Naive B cell (primary cell): ENCODE data around the gene SORCS2. TPM values are rescaled to one million over a fixed set of nuclear protein-coding genes. Genes with fewer than 3 reads are reported as not detected.

Experiments
- ATAC-seq, 2 donors: fragments of 150-1000 bp; cut with Tn5 transposase; 2 replicates each; pipeline ENCODE4 v1.10.0; 2021; ENCODE audit warnings: low read depth in 2 of 2, mild to moderate bottlenecking in 2 of 2, moderate library complexity in 2 of 2
- DNase-seq: peaks from one replicate; pipeline ENCODE4 v3.0.0; 2022
- H3K27ac Mint-ChIP-seq, 6 donors: one replicate each; pipeline ENCODE4 v1.8.0; 2020 to 2022; ENCODE audit warnings: mild to moderate bottlenecking in 6 of 6, mixed read lengths in 6 of 6, moderate library complexity in 5 of 6, inconsistent platforms in 2 of 6
- H3K27me3 Mint-ChIP-seq, 3 donors: one replicate each; pipeline ENCODE4 v1.8.0; 2021 to 2022; ENCODE audit warnings: mixed read lengths in 3 of 3, mild to moderate bottlenecking in 1 of 3
- H3K36me3 Mint-ChIP-seq, 2 donors: one replicate each; pipeline ENCODE4 v1.8.0; 2020 to 2022; ENCODE audit warnings: mixed read lengths in 2 of 2, inconsistent platforms in 1 of 2, mild to moderate bottlenecking in 1 of 2
- H3K4me1 Mint-ChIP-seq, 3 donors: one replicate each; pipeline ENCODE4 v1.8.0; 2020 to 2022; ENCODE audit warnings: mixed read lengths in 3 of 3, inconsistent platforms in 1 of 3, mild to moderate bottlenecking in 1 of 3, moderate library complexity in 1 of 3
- H3K4me3 Mint-ChIP-seq, 8 donors: one replicate each; pipeline ENCODE4 v1.8.0; 2020 to 2022; ENCODE audit warnings: mild to moderate bottlenecking in 8 of 8, mixed read lengths in 8 of 8, moderate library complexity in 8 of 8, inconsistent platforms in 2 of 8
- H3K9me3 Mint-ChIP-seq, 7 donors: one replicate each; pipeline ENCODE4 v1.8.0; 2020 to 2022; ENCODE audit warnings: mixed read lengths in 7 of 7, mild to moderate bottlenecking in 5 of 7, inconsistent platforms in 2 of 7, moderate library complexity in 1 of 7
- polyA plus RNA-seq, 6 donors: library from polyadenylated mRNA; unstranded; fragments of 300-500 nt; fragmentation: Illumina TruSeq; gene quantifications; one replicate each; pipeline ENCODE4 v1.2.3, GENCODE V29; 2021; ENCODE audit warnings: low read depth in 6 of 6

The SORCS2 gene
- polyA plus RNA-seq, 6 donors from 2014 or later: not detected

DNA sequence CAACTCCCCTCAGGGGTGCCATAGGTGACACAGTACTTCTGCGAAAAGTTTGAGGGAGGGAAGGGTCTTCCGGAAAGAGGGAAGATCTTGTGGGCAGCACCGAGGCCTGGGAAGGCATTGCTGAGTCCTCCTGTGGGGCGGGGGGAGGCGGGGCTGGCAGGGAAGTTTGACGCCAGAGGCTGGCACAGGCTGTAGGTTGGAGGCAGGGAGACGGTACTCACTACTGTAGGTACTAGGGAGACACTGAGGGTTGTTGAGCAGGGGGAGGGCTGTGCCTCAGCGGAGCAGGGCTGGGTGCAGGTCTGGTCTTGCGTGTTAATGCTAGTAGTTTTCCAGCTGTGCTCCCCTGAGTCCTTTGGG is 265.7 kb downstream of the SORCS2 start:
- ATAC-seq (no peak), DNase-seq (no peak)
- H3K27me3 Mint-ChIP-seq: peaks cover 0 to 18% (median 0%) of the 10 kb centered on the region in 3 donors
- H3K36me3 Mint-ChIP-seq: no peaks in the 10 kb centered on the region
- peaks cover 0 to 4% (median 0%) of the 10 kb centered on the region in 7 donors for H3K9me3 Mint-ChIP-seq
- no peaks in the 10 kb centered on the region for H3K4me1 Mint-ChIP-seq
- no peak overlapping the region for H3K4me3 Mint-ChIP-seq
- no peak overlapping the region for H3K27ac Mint-ChIP-seq

DNA sequence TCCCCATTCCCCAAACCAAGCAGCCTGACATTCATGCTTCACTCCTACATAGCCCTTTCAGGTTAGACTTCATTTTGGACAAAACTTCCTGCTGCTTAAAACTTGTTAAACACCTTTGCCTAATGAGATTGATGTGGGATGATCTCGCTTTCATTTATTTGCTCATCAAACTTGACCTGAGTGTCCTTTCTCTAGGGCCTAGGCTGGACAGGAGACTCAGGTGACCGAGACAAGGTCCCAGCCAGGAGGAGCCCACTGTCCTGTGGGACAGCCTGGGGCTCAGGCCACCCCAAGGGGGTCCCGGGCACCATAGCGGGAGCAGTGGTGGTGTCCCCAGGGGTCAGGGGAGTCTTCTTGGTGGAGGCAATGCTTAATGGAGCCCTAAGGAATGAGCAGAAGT is 266.1 kb downstream of the SORCS2 start:
- H3K4me1 Mint-ChIP-seq: no peaks in the 10 kb centered on the region
- H3K27me3 Mint-ChIP-seq: peaks cover 0 to 18% (median 0%) of the 10 kb centered on the region in 3 donors
- H3K9me3 Mint-ChIP-seq: peaks cover 0 to 4% (median 0%) of the 10 kb centered on the region in 7 donors
- no peak overlapping the region for H3K4me3 Mint-ChIP-seq
- DNase-seq: no peak
- no peak overlapping the region for H3K27ac Mint-ChIP-seq
- no peak for ATAC-seq
- H3K36me3 Mint-ChIP-seq: no peaks in the 10 kb centered on the region

DNA sequence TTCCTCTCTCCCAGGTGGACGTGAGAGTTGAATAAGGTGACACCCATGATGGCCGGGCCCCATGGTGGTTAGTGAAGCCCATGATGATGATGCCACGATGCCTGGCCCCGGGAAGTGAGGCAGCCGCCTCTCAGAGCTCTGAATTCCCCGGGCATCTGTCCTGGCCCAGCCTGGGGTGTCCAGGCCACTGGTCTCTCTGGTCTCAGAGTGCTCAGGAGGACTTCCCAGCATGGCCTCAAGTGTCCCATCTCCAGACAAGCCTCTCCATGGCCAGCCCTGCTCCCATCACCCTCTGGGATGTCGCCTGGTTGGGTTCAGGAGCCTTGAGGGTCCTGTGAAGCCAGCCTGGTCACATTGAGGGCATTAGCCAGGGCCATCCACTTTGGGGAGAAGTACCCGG is 267.1 kb downstream of the SORCS2 start:
- Mint-ChIP-seq H3K36me3 (no peaks in the 10 kb centered on the region), H3K9me3 (peaks cover 0 to 4% (median 0%) of the 10 kb centered on the region in 7 donors), H3K4me1 (no peaks in the 10 kb centered on the region), H3K27me3 (peaks cover 0 to 18% (median 0%) of the 10 kb centered on the region in 3 donors), H3K4me3 (no peak overlapping the region), H3K27ac (no peak overlapping the region)
- no peak for DNase-seq
- ATAC-seq: no peak

DNA sequence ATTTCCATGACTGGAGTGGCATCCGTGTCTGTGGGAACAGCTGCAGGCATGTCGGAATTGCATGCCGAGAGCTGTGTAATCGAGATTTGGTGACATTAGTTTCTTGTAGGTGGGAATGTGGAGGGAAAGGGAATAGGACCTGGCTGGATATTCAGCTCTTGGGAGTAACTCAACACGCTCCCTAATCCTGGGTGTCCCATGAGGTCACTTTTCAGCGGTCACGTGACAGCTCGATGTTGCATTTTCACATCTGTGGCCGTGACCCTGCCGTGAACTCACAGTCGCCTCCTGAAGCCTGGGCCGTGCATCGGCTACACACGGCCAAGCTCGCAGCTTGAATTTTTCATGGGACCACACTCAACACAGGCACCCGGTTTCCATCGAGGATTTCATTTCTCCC is 268.2 kb downstream of the SORCS2 start:
- Mint-ChIP-seq H3K4me3 (no peak overlapping the region), H3K9me3 (peaks cover 0 to 8% (median 4%) of the 10 kb centered on the region in 7 donors), H3K4me1 (no peaks in the 10 kb centered on the region), H3K27me3 (peaks cover 0 to 18% (median 0%) of the 10 kb centered on the region in 3 donors), H3K27ac (peak overlapping the region in 1 of 6 donors; percentile 53), H3K36me3 (no peaks in the 10 kb centered on the region)
- DNase-seq: no peak
- ATAC-seq: no peak

DNA sequence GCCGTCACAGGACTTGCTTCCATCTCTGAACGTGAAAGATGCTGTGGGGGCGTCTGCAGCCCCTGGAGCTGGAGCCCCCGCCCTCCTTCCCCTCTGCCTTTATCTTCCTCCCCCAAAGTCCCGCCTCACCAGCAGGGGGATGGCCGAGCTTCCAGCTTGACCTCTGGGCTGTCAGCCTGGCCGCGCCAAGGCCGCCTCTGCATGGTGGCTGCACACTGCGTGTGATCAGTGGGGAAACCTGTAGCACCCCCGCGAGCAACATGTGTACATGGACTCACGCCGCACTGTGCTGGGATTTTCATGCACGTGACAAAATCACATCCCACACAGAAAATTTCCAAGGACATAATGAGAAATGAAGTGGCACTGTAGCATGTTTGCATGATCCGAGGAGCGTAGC is 268.9 kb downstream of the SORCS2 start:
- Mint-ChIP-seq H3K9me3 (peaks cover 0 to 10% (median 4%) of the 10 kb centered on the region in 7 donors), H3K4me3 (no peak overlapping the region), H3K27ac (peak overlapping the region in 1 of 6 donors; percentile 86), H3K36me3 (no peaks in the 10 kb centered on the region), H3K27me3 (peaks cover 0 to 18% (median 0%) of the 10 kb centered on the region in 3 donors), H3K4me1 (no peaks in the 10 kb centered on the region)
- DNase-seq: no peak
- ATAC-seq: no peak

DNA sequence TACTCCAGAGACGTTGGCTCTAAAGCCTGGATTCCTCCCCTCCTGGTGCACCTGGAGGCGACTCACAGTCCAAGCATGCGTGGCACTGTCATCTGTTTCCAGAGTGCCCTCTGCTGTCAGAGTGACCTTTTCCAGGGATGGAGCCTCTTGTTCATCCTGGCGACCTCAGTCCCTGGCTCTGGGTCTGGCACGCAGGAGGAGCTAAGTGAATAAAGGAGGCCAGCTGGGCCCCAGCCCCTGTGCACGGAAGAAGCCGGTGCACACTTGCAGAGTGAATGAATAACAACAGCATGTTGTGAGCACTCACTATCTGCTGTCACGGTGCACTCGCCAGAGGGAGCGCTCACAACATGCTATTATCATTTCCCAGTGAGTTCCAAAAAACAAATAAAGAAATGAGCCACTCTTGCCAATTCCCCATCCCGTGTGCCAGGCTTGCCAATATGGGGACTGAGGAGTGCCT is 270.2 kb downstream of the SORCS2 start:
- Mint-ChIP-seq H3K9me3 (peaks cover 0 to 10% (median 4%) of the 10 kb centered on the region in 7 donors), H3K27ac (no peak overlapping the region), H3K36me3 (no peaks in the 10 kb centered on the region), H3K4me3 (no peak overlapping the region), H3K27me3 (peaks cover 0 to 18% (median 0%) of the 10 kb centered on the region in 3 donors), H3K4me1 (no peaks in the 10 kb centered on the region)
- ATAC-seq: no peak
- no peak for DNase-seq

DNA sequence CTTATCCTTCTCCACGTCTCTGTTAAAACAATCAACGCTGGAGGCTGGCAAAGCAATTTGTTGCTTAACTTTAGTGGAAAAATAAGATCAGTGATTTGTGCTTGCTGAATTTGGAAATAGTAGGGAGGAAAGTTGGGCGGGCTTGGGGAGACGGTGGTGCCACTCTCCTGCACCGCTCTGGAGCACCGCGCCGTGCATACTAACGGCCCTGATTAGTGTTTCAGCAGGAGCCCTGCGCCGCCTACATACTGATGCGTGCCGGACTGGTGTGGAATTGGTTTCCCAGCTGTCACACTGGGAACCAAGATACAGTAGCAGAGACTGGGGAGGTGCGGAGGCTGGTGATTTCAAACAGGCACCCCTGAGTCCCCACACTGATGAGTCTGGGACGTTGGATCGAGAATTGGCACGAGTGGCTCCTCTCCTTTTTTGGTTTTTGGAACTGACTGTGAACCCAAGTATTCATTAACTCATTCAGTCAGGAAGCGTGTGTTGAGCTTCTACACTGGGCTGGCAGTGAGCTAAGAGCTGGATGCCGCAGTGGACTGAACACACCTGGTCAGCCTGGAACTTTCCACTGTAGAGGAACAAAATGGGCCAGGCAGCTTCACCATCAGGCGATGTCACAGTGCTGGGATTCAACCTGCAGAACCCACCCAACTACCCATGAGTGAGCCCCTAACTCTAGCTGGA is 271.4 kb downstream of the SORCS2 start:
- Mint-ChIP-seq H3K9me3 (peaks cover 0 to 10% (median 4%) of the 10 kb centered on the region in 7 donors), H3K27ac (no peak overlapping the region), H3K36me3 (no peaks in the 10 kb centered on the region), H3K27me3 (peaks cover 0 to 18% (median 1%) of the 10 kb centered on the region in 3 donors), H3K4me3 (no peak overlapping the region), H3K4me1 (no peaks in the 10 kb centered on the region)
- DNase-seq: no peak
- no peak for ATAC-seq

DNA sequence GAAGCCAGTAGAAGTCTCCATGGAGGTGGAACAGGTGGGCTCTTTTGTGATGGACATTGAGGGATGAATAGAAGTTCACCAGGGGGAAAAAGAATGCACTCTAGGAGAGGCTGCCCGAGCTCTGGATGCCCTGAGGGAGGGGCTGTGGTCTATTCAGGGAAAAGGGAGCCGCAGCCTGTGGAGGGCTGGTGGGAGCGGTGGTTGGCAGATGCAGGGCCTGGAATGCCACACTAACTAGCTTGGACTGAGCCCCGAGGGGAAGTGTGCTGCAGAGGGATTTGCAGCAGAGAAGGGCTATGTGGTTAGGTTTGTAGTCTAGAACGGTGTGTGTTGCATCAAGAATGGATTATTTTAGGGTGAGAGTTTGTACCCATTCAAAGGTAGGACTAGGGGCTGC is 271.9 kb downstream of the SORCS2 start:
- Mint-ChIP-seq H3K36me3 (no peaks in the 10 kb centered on the region), H3K27me3 (peaks cover 0 to 18% (median 7%) of the 10 kb centered on the region in 3 donors), H3K4me1 (peaks cover 0 to 4% (median 0%) of the 10 kb centered on the region in 3 donors), H3K9me3 (peaks cover 0 to 10% (median 5%) of the 10 kb centered on the region in 7 donors), H3K4me3 (no peak overlapping the region), H3K27ac (no peak overlapping the region)
- ATAC-seq: no peak
- DNase-seq: no peak

DNA sequence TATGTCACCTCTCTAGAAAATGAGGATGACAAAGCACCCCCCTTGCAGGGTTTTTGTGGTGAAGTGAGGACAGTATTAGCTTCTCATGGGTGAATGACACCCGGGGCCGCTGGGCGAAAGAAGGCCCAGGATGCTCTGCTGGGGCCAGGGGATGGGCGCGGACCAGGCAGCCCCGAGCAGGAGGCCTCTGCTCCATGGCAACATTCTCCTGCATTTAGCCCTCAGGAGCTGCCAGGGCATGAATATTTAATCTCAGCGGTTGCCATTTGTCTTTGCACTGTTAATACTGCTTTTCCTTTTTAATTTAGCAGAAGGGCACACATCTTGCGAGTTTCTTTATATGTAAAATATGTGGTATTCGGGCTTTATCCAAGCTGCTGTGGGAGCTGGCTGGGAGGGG is 272.7 kb downstream of the SORCS2 start:
- H3K4me1 Mint-ChIP-seq: peaks cover 0 to 4% (median 0%) of the 10 kb centered on the region in 3 donors
- no peaks in the 10 kb centered on the region for H3K36me3 Mint-ChIP-seq
- peaks cover 0 to 16% (median 8%) of the 10 kb centered on the region in 3 donors for H3K27me3 Mint-ChIP-seq
- no peak overlapping the region for H3K27ac Mint-ChIP-seq
- no peak overlapping the region for H3K4me3 Mint-ChIP-seq
- ATAC-seq (no peak), DNase-seq (no peak)
- H3K9me3 Mint-ChIP-seq: peaks cover 0 to 10% (median 5%) of the 10 kb centered on the region in 7 donors

DNA sequence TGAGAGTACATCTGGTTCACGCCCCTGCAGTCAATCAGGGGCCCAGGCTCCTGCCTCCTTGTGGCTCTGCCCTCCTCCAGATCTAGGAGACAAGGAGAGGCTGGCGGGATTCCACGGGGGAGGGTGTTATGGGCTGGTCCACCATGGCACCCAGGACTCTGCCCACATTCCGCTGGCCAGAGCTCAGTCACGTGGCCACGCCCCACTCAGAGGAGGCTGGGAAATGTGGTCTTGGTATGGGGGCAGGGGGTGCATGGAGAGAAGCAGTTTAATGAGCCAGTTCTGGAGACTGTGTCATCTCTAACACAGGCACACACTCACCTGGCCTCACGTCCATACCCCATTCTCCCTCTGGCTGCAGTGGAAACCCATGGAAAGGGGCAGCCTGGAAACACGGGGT is 273.9 kb downstream of the SORCS2 start:
- Mint-ChIP-seq H3K36me3 (no peaks in the 10 kb centered on the region), H3K27ac (peak overlapping the region in 1 of 6 donors; percentile 54), H3K4me1 (peaks cover 0 to 4% (median 0%) of the 10 kb centered on the region in 3 donors), H3K27me3 (peaks cover 0 to 16% (median 13%) of the 10 kb centered on the region in 3 donors), H3K4me3 (peak overlapping the region in 1 of 8 donors; percentile 19), H3K9me3 (peaks cover 0 to 10% (median 7%) of the 10 kb centered on the region in 7 donors)
- ATAC-seq: no peak
- no peak for DNase-seq

DNA sequence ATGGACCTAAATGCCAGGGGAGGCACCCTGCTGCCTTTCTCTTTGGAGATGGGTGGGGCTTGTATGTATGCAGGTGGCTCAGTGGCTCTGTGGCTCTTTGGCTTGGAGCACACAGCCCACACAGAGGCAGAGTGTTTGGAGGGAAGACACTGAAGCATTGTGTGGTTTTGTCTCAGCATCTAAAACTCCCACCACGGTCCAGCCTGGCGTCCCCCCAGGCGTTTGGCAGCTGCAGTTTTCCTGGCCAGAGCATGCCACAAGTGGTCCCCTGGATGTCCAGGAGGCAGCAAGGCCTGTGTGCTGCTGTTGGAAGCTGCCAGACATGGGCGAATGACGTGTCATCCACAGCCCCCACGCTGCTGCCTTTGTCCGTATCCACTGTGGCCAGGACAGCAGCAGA is 274.6 kb downstream of the SORCS2 start:
- Mint-ChIP-seq H3K27ac (no peak overlapping the region), H3K4me1 (peaks cover 0 to 4% (median 0%) of the 10 kb centered on the region in 3 donors), H3K4me3 (no peak overlapping the region), H3K27me3 (peaks cover 0 to 19% (median 12%) of the 10 kb centered on the region in 3 donors), H3K9me3 (peaks cover 0 to 10% (median 7%) of the 10 kb centered on the region in 7 donors), H3K36me3 (no peaks in the 10 kb centered on the region)
- ATAC-seq: no peak
- no peak for DNase-seq

DNA sequence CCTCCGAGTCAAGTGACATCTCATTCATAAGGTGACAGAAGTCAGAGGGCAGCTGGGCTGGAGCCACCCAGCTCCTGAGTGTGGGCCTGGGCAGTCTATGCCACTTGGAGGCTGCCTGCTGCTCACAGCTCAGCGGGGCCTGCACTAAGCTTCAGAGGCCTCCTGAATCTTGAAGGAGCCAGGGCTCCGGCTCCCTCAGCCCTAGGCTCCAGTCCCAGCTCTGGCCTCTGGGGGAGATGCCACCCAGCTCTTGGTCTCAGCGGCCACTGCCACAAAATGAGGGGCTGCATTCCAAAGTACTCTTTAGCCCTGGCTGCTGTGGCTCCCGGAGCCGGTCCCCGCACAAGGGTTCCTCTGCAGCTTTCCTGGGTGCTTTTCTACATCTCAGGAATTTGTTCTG is 275.1 kb downstream of the SORCS2 start:
- Mint-ChIP-seq H3K27ac (no peak overlapping the region), H3K4me3 (no peak overlapping the region), H3K4me1 (peaks cover 0 to 4% (median 0%) of the 10 kb centered on the region in 3 donors), H3K27me3 (peaks cover 0 to 24% (median 18%) of the 10 kb centered on the region in 3 donors), H3K36me3 (no peaks in the 10 kb centered on the region), H3K9me3 (peaks cover 0 to 10% (median 7%) of the 10 kb centered on the region in 7 donors)
- ATAC-seq: no peak
- no peak for DNase-seq

DNA sequence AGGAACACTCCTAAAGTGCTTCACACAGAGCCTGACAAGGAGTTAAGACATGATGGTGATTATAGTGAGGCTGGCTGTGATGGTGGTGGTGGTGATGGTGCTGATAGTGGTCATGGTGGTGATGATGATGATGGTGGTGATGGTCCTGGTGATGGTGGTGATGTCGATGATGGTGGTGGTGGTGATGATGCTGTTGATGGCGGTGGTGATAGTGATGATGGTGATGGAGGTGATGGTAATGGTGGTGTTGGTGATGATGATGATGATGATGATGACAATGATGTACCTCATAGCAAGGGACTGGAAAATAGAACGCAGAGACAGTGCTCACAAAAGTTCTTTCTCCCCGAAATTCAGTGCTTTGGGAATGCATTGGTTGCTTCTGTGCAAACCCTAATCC is 276.7 kb downstream of the SORCS2 start:
- no peak for ATAC-seq
- H3K36me3 Mint-ChIP-seq: no peaks in the 10 kb centered on the region
- DNase-seq: no peak
- peaks cover 0 to 34% (median 25%) of the 10 kb centered on the region in 3 donors for H3K27me3 Mint-ChIP-seq
- H3K9me3 Mint-ChIP-seq: peaks cover 0 to 10% (median 7%) of the 10 kb centered on the region in 7 donors
- no peak overlapping the region for H3K27ac Mint-ChIP-seq
- H3K4me1 Mint-ChIP-seq: peaks cover 0 to 4% (median 0%) of the 10 kb centered on the region in 3 donors
- H3K4me3 Mint-ChIP-seq: no peak overlapping the region

DNA sequence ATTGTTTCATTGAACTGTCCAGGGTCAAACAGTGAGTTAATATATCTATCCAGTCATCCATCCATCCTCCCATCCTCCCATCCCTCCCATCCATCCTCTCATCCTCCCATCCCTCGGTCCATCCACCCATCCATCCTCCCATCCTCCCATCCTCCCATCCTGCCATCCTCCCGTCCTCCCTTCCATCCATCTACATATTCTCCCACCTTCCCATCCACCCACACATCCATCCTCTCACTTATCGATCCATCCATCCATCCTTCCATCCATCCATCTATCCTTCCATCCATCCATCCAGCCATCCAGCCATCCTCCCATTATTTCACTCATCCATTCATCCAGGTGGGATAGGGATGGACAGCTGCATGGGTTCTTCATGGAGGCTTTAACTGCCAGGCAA is 277.8 kb downstream of the SORCS2 start:
- no peak overlapping the region for H3K4me3 Mint-ChIP-seq
- peaks cover 0 to 4% (median 0%) of the 10 kb centered on the region in 3 donors for H3K4me1 Mint-ChIP-seq
- peaks cover 0 to 34% (median 28%) of the 10 kb centered on the region in 3 donors for H3K27me3 Mint-ChIP-seq
- ATAC-seq: no peak
- no peaks in the 10 kb centered on the region for H3K36me3 Mint-ChIP-seq
- H3K9me3 Mint-ChIP-seq: peaks cover 0 to 9% (median 5%) of the 10 kb centered on the region in 7 donors
- H3K27ac Mint-ChIP-seq: no peak overlapping the region
- DNase-seq: no peak
